Right ventricle myocardium inferior (tissue), 1 donor: Measurements from ENCODE around the gene MRPS6. TPM values are rescaled to one million over a fixed set of nuclear protein-coding genes. Genes with fewer than 3 reads are reported as not detected.

Experiments
- ATAC-seq: fragments of 200-7000 bp; cut with Tn5 transposase; one replicate; pipeline ENCODE4 v1.9.1; 2020; ENCODE audit warnings: mild to moderate bottlenecking, moderate library complexity
- DNase-seq: peaks from one replicate; pipeline ENCODE4 v3.0.0; 2021; ENCODE audit errors: missing footprints
- intact Hi-C: fragments of 100-400 bp; cut with DNase I; formaldehyde crosslinking; loops from one replicate; pipeline ENCODE4 v1.11.0; 2022
- total RNA-seq: library from RNA; stranded (reverse); fragmentation: NEBNext Ultra II Directional; extraction: Animal tissue kit (Norgen Biotek cat#: 25700); gene quantifications from one replicate; pipeline ENCODE4 v1.2.1, GENCODE V29; 2021
- donor health status: DM: no; HTN: yes; CAD: no; lungs with severe emphysema.

Gene MRPS6
- total RNA-seq, 1 donor from 2014 or later = 72.2 TPM

GRCh38 chr21:34154878-34155277 is 81.5 kb downstream of the MRPS6 start:
- intact Hi-C loops = no loop called here
- DNase-seq (no peak), ATAC-seq (no peak)

GRCh38 chr21:34156957-34157356 is 83.6 kb downstream of the MRPS6 start:
- intact Hi-C loops = no loop called here
- DNase-seq (no peak), ATAC-seq (no peak)

DNA sequence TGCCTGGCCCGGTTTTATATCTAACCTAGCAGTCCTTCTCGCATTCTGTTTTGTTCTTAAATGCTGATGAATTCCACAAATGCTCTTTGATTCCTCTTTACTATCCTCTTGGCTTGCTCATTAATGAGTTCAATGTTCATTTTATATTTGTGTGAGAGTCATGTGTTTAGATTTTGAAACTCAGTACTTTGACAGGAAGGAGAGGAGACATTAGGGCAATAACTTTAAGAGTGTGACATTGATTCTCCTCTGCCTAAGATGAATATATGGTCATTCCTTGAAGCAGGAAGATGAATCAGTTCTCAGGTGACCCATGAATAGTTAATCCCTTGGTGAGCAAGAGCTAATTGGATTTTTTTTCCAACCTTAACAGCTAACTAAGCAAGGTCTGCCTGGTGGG is 84.1 kb downstream of the MRPS6 start:
- intact Hi-C loops = no loop called here
- DNase-seq = no peak
- ATAC-seq = no peak

GRCh38 chr21:34158866-34159835 is 85.8 kb downstream of the MRPS6 start:
- intact Hi-C loops = no loop called here
- no peak for DNase-seq
- no peak for ATAC-seq

GRCh38 chr21:34166468-34166867 is 93.1 kb downstream of the MRPS6 start:
- intact Hi-C loops = no loop called here
- DNase-seq (no peak), ATAC-seq (no peak)

- intact Hi-C loops = no loop called here
- no peak for ATAC-seq
- no peak for DNase-seq
These were observed 97.5 kb downstream of the MRPS6 start for GRCh38 chr21:34170886-34171285.

- intact Hi-C loops = no loop called here
- no peak for DNase-seq
- ATAC-seq = no peak
These were observed 101.1 kb downstream of the MRPS6 start for GRCh38 chr21:34174470-34174869.

DNA sequence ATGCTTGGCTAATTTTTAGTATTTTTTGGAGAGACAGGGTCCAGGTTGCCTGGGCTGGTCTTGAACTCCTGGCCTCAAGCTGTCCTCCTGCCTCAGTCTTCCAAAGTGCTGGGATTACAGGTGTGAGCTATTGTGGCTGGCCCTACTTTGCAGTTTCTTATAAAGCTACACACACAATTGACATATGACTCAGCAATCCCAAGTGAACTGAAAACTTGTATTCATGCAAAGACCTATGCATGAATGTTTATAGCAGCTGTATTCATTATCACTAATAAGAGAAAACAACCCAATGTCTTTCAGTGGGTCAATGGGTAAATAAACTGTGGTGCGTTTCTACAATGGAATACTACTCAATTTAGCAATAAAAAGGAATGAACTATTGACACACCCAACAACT is 103.1 kb downstream of the MRPS6 start:
- intact Hi-C loops = no loop called here
- ATAC-seq (no peak), DNase-seq (no peak)

- ATAC-seq = no peak
- intact Hi-C loops = no loop called here
- DNase-seq = no peak
These were observed 104.7 kb downstream of the MRPS6 start for GRCh38 chr21:34177919-34178567.

GRCh38 chr21:34179204-34179935 is 106.0 kb downstream of the MRPS6 start:
- intact Hi-C loops = no loop called here
- ATAC-seq = no peak
- no peak for DNase-seq

DNA sequence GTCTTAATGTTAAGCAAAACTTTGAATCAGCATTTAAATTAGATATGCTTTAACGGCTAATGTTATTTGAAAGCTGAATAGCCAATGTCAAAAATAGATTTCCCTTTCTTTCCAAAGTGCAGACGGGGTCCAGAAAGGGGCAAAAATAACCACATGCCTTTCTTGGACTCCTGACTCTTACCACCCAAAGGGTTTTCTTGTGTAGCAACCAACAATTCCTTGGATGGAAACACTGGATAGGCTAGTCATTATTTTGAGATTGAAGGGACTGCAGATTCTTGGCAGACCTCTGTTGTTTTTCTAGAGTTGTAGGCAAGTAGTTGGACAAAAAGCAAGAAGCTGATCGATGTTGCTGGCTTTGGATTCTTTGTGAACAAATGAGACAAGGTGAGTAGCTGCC is 107.0 kb downstream of the MRPS6 start:
- DNase-seq (no peak), ATAC-seq (no peak)
- intact Hi-C loops = loop anchor here (5.0 kb wide), 1 partner anchor 53 kb away; no protein-coding TSS in a partner anchor

DNA sequence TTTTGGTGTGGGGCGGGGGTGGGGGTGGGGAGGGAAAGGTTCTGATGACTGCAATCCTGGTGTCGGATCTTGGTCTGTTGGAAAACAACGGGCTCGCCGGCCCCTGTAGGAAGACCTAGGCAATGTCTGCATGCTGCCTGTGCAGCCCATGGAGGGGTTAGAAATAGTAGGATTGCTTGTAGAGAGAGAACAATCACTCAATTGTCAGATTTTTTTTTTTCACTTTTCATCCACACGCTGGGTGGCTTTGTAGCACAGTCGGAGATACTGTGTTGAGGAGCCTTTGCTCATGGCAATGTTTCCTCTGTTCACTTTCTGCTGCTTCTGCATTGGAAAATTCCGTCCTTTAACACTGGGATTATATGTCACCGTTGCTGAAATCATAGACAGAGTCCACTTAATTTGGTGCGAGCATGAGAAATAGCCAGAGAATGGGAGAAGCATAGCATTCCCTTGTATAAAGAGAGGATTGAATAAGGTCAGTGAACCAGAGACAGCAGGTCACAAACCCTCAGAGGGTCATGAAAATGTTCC is 107.5 kb downstream of the MRPS6 start:
- ATAC-seq (peak; percentile 52), DNase-seq (no peak)
- intact Hi-C loops = loop anchor here (5.0 kb wide), 1 partner anchor 54 kb away; no protein-coding TSS in a partner anchor

- intact Hi-C loops = loop anchor here (5.0 kb wide), 1 partner anchor 54 kb away; no protein-coding TSS in a partner anchor
- DNase-seq (no peak), ATAC-seq (no peak)
These were observed 108.2 kb downstream of the MRPS6 start for GRCh38 chr21:34181431-34182039.

DNA sequence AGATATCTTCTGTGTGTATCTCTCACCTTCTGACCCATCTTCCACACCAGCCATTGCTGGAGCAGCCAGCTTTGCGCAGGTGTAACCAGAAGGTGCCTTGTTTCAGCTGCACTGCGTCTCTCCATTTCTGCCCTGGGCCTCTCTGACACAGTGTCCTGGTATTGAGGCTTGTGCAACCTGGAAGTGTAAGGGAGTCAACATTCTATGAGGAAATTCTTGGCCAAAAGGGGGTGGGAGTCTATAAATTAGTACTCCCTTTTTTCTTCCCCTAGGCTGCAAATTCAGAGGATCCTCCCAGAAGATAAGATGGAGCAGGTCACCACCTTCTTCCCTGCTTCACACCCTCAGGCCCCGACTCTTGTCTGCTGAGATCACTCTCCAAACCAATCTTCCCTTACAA is 109.1 kb downstream of the MRPS6 start:
- intact Hi-C loops = loop anchor here (5.0 kb wide), 1 partner anchor 55 kb away; no protein-coding TSS in a partner anchor
- DNase-seq = no peak
- ATAC-seq = no peak

DNA sequence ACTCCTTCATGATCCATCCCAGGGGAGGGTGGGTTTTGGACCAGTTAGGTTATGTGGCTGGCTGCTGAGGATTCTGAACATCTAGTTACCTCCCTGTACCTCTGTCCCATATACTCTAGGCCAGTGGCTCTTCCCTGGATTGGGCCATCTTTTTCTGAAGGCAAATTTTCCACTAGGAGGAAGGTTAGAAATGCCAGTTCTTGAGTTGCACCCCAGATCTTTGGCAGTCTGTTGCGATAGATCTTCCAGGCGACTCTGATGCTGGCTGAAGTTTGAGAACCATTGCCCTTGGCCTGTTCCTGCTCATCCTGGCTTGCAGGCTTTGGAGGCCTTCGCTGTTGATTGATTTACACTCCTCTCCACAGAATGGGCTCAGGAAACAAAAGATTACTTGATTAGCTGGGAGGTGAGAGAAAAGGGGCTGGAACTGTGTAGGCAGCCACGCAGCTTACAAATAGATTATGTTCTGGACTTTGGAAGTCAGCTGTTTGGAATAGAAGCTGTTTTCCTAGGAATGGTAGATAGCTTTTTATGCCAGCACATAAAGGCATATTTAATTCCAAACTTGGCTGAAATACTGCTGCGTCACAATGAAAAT is 110.1 kb downstream of the MRPS6 start:
- no peak for ATAC-seq
- intact Hi-C loops = loop anchor here (5.0 kb wide), 1 partner anchor 56 kb away; no protein-coding TSS in a partner anchor
- no peak for DNase-seq

- ATAC-seq (no peak), DNase-seq (no peak)
- intact Hi-C loops = loop anchor here (5.0 kb wide), 1 partner anchor 57 kb away; no protein-coding TSS in a partner anchor
These were observed 110.9 kb downstream of the MRPS6 start for GRCh38 chr21:34184232-34184631.

GRCh38 chr21:34185026-34185750 is 111.8 kb downstream of the MRPS6 start:
- intact Hi-C loops = no loop called here
- DNase-seq = no peak
- no peak for ATAC-seq
